Measurements from ENCODE around the gene MUC4. TPM values are rescaled to one million over a fixed set of nuclear protein-coding genes. Genes with fewer than 3 reads are reported as not detected.

MUC4 gene
- total RNA-seq, 1 donor from 2014 or later, result not detected

DNA sequence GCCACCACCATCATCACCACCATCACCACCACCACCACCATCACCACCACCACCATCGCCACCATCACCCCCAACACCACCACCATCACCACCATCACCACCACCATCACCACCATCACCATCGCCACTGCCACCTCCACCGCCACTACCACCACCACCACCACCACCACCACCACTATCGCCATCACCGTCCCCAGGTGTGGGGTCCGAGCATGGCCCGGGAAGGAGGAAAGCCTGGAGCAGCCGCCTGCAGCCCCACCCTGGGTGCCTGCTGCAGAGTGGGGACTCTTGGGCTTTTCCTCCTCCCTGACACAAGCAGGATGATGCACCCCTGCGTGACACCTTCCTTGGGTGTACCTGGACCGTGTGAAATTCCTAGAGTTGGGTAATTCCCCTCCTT is 43.9 kb downstream of the MUC4 start:
- H4K20me1 ChIP-seq (ENCODE audit: low read depth), result no peaks in the 10 kb centered on the region
- Mint-ChIP-seq H3K4me3 (no peak overlapping the region), H3K4me1 (no peaks in the 10 kb centered on the region), H3K27ac (no peak overlapping the region), H3K27me3 (ENCODE audit: insufficient read depth, low read depth) (peaks cover 2% of the 10 kb centered on the region), H3K9me3 (peaks cover 5% of the 10 kb centered on the region), H3K36me3 (no peaks in the 10 kb centered on the region)
- no peaks in the 10 kb centered on the region for H3F3A ChIP-seq (ENCODE audit: low read depth)
- H3K27ac ChIP-seq, result no peak overlapping the region
- no peaks in the 10 kb centered on the region for H3K9me3 ChIP-seq (ENCODE audit: low read depth)
- H3K4me3 ChIP-seq, result no peak overlapping the region
- H3K4me2 ChIP-seq, result no peak overlapping the region
- H3K27me3 ChIP-seq, result no peaks in the 10 kb centered on the region
- TF ChIP-seq EZH2 (IDR thresholded peaks at IDR 0.05), result no peak
- TF ChIP-seq, protein P1, sequence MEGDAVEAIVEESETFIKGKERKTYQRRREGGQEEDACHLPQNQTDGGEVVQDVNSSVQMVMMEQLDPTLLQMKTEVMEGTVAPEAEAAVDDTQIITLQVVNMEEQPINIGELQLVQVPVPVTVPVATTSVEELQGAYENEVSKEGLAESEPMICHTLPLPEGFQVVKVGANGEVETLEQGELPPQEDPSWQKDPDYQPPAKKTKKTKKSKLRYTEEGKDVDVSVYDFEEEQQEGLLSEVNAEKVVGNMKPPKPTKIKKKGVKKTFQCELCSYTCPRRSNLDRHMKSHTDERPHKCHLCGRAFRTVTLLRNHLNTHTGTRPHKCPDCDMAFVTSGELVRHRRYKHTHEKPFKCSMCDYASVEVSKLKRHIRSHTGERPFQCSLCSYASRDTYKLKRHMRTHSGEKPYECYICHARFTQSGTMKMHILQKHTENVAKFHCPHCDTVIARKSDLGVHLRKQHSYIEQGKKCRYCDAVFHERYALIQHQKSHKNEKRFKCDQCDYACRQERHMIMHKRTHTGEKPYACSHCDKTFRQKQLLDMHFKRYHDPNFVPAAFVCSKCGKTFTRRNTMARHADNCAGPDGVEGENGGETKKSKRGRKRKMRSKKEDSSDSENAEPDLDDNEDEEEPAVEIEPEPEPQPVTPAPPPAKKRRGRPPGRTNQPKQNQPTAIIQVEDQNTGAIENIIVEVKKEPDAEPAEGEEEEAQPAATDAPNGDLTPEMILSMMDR (IDR thresholded peaks at IDR 0.05), result no peak
- TF ChIP-seq EZH2phosphoT487 (IDR thresholded peaks at IDR 0.05), result no peak
- H3K79me2 ChIP-seq (ENCODE audit: low read depth), result no peaks in the 10 kb centered on the region
- DNase-seq (ENCODE audit: low spot score), result no peak
- H3K9ac ChIP-seq, result no peak overlapping the region
- no peak overlapping the region for H2AFZ ChIP-seq (replicated peaks)
- H3K36me3 ChIP-seq, result no peaks in the 10 kb centered on the region
- no peaks in the 10 kb centered on the region for H3K4me1 ChIP-seq

DNA sequence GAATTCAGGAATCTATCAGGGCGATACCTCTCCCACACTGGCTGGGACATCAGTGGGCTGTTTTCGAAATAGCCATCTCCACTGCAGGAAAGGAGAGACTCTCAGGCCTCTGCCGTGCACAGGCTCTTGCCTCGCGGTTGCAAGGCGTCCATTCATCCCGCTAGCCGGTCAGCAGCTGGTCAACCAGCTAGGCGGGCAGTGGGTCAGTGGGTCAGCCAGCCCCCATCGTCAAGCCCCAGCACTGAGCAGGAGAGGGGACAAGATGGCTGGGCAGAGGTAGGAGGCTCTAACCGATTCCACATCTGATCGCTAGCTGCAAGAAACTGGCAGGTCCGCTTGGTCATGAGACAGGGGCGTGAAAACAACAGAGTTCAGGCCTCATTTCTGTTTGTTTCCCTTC is 45.1 kb downstream of the MUC4 start:
- Histone ChIP-seq H3K4me1 (no peaks in the 10 kb centered on the region), H3K36me3 (no peaks in the 10 kb centered on the region), H3K79me2 (ENCODE audit: low read depth) (no peaks in the 10 kb centered on the region), H3F3A (ENCODE audit: low read depth) (no peaks in the 10 kb centered on the region), H3K4me2 (no peak overlapping the region), H2AFZ (replicated peaks) (no peak overlapping the region), H4K20me1 (ENCODE audit: low read depth) (no peaks in the 10 kb centered on the region), H3K4me3 (no peak overlapping the region), H3K27ac (no peak overlapping the region), H3K9ac (no peak overlapping the region), H3K27me3 (no peaks in the 10 kb centered on the region), H3K9me3 (ENCODE audit: low read depth) (no peaks in the 10 kb centered on the region)
- Mint-ChIP-seq H3K9me3 (peaks cover 3% of the 10 kb centered on the region), H3K36me3 (no peaks in the 10 kb centered on the region), H3K4me1 (no peaks in the 10 kb centered on the region), H3K27me3 (ENCODE audit: insufficient read depth, low read depth) (peaks cover 2% of the 10 kb centered on the region), H3K4me3 (no peak overlapping the region), H3K27ac (no peak overlapping the region)
- DNase-seq (ENCODE audit: low spot score), result no peak
- TF ChIP-seq EZH2 (IDR thresholded peaks at IDR 0.05) (no peak), EZH2phosphoT487 (IDR thresholded peaks at IDR 0.05) (no peak)
- TF ChIP-seq, protein P1 (IDR thresholded peaks at IDR 0.05), result no peak

DNA sequence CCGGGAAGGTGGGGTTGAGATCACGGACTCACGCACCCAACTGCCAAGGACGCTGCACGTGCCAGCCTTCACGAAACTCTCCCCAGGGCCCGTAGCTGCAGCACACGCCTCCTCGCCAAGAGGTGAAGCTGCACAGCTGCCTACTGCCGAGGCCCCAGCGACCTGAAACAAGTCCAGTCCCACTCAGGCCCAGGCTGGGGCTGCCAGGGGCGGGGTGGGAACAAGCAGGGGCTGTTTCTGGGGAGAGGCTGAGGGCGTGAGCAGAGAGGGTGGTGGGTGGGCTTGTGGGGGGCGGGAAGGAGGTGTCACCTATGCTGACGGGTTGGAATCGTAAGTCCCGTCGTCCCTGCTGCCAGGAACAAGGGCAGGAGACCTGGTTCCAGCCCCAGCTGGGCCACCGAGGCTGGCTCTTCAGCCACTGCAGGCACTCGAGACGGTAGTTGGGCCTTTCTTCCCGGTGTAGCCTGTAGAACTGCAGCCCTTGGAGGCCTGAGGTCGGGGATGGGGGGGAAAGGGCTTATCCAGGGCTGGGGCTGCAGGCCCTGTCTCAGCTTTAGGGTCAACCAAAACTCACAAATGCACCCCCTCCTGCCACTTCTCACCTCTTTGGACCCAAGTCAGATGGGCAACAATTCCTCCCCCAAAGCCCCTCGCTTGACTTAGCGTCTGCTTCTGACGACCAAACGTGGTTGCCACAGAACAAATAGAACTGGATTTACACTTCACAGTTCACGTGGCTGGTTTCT is 46.6 kb downstream of the MUC4 start:
- Histone ChIP-seq H3K9ac (no peak overlapping the region), H3F3A (ENCODE audit: low read depth) (no peaks in the 10 kb centered on the region), H2AFZ (replicated peaks) (no peak overlapping the region), H3K27ac (no peak overlapping the region), H3K27me3 (no peaks in the 10 kb centered on the region), H3K4me3 (no peak overlapping the region), H4K20me1 (ENCODE audit: low read depth) (no peaks in the 10 kb centered on the region), H3K9me3 (ENCODE audit: low read depth) (no peaks in the 10 kb centered on the region), H3K4me2 (no peak overlapping the region), H3K4me1 (no peaks in the 10 kb centered on the region), H3K36me3 (no peaks in the 10 kb centered on the region), H3K79me2 (ENCODE audit: low read depth) (no peaks in the 10 kb centered on the region)
- Mint-ChIP-seq H3K4me1 (no peaks in the 10 kb centered on the region), H3K9me3 (peaks cover 2% of the 10 kb centered on the region), H3K27me3 (ENCODE audit: insufficient read depth, low read depth) (peaks cover 2% of the 10 kb centered on the region), H3K27ac (no peak overlapping the region), H3K4me3 (no peak overlapping the region), H3K36me3 (no peaks in the 10 kb centered on the region)
- TF ChIP-seq EZH2phosphoT487 (IDR thresholded peaks at IDR 0.05) (no peak), EZH2 (IDR thresholded peaks at IDR 0.05) (no peak)
- TF ChIP-seq, protein P1 (IDR thresholded peaks at IDR 0.05), result no peak
- DNase-seq (ENCODE audit: low spot score), result no peak

Measured in neural progenitor cell (in vitro differentiated cells).